BE2C (cell line): Measurements from ENCODE around the gene MDM2.
"Not testable (repeated sequence)": the region's sequence is repeated elsewhere in the genome, so short reads cannot be mapped to it uniquely, and the experiment has no call there.

Experiments used
- DNase-seq: peaks from one replicate; pipeline ENCODE4 v3.0.0-alpha.2; 2020
- H3K27me3 ChIP-seq: fragments of 250-450 bp; sonication (Bioruptor Pico); 2 replicates; pipeline ENCODE4 v1.5.1; 2020; ENCODE audit warnings: mild to moderate bottlenecking
- H3K36me3 ChIP-seq: fragments of 250-450 bp; sonication (Bioruptor Pico); 2 replicates; pipeline ENCODE4 v1.5.1; 2020; ENCODE audit warnings: mild to moderate bottlenecking
- H3K4me1 ChIP-seq: fragments of 250-450 bp; sonication (Bioruptor Pico); 2 replicates; pipeline ENCODE4 v1.5.1; 2020
- H3K4me3 ChIP-seq: 2 replicates; pipeline ENCODE4 v1.5.1; 2011; ENCODE audit warnings: low read depth, low read length
- H3K9me3 ChIP-seq: fragments of 250-450 bp; sonication (Bioruptor Pico); 2 replicates; pipeline ENCODE4 v1.5.1; 2020
- TF ChIP-seq, protein P1 (sequence below): IDR thresholded peaks from 2 replicates; pipeline ENCODE4 v1.5.1; 2012; ENCODE audit warnings: mild to moderate bottlenecking, low read depth, low read length

The MDM2 gene

DNA sequence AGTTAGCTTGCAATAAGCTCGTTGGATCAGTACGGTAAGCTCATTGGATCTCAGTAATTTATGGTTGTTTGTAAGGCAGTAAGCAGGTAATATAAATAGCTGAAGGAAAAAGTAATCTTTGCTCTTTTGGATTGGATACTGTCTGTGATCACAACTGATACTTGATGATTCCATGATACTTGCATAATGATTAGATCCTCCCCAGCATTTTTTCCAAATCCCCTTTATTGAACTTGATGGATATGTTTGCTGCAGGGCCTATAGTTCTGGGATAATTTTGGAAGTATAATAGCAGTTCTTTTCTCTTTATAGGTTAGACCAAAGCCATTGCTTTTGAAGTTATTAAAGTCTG lies 5.2 kb downstream of the MDM2 start:
- Histone ChIP-seq H3K4me1 (no peaks in the 10 kb centered on the region), H3K27me3 (no peaks in the 10 kb centered on the region), H3K36me3 (peaks cover 36% of the 10 kb centered on the region), H3K4me3 (no peak overlapping the region), H3K9me3 (no peaks in the 10 kb centered on the region)
- TF ChIP-seq, protein P1, sequence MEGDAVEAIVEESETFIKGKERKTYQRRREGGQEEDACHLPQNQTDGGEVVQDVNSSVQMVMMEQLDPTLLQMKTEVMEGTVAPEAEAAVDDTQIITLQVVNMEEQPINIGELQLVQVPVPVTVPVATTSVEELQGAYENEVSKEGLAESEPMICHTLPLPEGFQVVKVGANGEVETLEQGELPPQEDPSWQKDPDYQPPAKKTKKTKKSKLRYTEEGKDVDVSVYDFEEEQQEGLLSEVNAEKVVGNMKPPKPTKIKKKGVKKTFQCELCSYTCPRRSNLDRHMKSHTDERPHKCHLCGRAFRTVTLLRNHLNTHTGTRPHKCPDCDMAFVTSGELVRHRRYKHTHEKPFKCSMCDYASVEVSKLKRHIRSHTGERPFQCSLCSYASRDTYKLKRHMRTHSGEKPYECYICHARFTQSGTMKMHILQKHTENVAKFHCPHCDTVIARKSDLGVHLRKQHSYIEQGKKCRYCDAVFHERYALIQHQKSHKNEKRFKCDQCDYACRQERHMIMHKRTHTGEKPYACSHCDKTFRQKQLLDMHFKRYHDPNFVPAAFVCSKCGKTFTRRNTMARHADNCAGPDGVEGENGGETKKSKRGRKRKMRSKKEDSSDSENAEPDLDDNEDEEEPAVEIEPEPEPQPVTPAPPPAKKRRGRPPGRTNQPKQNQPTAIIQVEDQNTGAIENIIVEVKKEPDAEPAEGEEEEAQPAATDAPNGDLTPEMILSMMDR, result no peak
- no peak for DNase-seq

DNA sequence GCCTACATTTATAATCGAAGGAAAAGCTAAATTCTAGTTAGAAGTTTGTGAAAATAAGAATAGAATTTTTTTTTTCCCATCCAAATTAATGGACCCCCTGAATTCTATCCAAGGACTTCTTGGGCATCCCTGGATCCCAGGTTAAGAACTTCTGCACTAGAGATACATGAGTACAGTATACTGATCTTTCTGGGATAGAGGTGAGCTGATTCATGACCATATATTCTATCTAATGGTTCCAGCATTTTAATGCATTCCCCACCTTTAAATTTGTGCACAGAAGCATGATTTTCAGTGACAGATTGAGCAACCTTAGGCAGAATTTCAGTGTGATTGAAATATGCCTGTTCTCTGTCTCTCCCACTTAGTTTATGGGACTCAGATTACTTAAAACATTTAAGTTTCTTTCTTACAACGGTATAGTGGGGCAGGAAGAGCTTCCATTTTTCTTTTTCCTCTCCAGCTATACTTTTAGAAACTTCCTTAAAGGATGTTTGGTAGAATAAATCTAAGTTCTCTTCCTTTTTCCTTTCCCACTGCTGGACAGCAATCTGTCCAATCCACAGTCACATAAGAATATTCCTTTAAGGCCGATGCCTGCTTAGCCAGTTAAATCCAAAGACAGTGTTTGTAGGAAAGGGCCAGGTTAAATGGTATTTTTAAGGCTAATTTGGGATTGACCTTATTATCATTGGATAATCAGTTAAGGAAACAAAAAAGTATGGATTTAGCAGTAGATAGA lies 6.7 kb downstream of the MDM2 start:
- Histone ChIP-seq H3K36me3 (peaks cover 39% of the 10 kb centered on the region), H3K9me3 (no peaks in the 10 kb centered on the region)
- no peak for DNase-seq

DNA sequence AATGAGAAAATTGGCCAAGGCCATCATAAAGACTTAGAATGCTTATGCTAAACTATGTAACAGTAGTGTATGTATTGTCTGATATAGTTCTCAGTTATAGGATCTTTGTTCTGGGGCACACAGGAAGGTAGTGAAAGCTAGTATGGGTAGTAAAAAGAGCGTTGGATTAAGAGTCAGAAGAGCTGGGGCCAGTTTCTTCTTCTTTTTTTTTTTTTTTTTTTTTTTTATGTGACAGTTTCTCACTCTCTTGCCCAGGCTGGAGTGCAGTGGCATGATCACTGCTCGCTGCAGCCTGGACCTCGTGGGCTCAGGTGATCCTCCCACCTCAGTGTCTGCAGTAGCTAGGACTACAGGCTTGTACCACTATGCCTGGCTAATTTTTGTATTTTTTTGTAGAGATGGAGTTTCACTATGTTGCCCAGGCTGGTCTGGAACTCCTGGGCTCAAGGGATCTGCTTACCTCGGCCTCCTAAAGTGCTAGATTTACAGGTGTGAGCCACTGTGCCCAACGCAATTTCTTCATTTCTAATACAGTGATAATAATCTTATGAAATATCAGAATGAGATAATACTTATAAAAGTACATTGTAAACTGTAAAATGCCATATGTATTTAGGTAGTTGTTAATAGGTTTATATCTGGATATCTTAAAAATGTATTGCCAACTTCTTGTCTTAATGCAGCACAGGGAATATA lies 7.4 kb downstream of the MDM2 start:
- no peaks in the 10 kb centered on the region for H3K9me3 ChIP-seq

More for the DNA sequence above, 6.7 kb downstream of the MDM2 start:
- TF ChIP-seq, protein P1, result no peak
- no peaks in the 10 kb centered on the region for H3K4me1 ChIP-seq
- no peak overlapping the region for H3K4me3 ChIP-seq
- H3K27me3 ChIP-seq, result no peaks in the 10 kb centered on the region

DNA sequence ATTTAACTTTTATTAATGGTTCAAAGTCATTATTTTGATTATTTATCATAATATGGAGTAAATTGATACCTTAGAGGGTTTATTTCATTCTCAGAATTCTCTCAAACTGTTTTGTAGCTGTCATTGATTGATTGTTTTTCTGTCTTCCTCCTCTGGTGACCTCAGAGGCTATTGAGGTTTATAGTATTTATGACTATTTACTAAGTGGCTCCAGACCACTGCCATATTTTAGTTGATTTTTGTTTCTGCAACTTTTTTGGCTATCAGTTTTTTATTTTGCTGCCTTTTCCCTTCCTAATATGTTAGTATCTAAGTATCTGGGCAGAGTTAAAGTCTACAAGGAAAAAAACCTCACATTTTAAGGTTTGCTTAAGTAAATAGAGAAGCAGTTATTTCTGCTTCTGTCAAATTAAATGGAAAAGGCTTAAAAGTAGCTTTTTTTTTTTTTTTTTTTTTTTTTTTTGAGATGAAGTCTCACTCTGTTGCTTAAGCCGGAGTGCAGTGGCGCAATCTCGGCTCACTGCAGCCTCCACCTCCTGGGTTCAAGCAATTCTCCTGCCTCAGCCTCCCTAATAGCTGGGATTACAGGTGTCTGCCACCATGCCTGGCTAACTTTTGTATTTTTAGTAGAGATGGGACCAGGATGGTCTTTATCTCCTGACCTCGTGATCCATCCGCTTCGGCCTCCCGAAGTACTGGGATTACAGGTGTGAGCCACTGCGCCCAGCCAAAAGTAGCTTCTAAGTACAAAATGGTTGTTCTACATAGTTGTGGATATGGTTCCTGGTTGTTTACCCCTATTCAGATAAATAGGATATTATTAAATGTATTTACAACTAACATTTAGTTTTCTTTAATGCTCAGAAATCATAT lies 8.2 kb downstream of the MDM2 start:
- Histone ChIP-seq H3K9me3 (no peaks in the 10 kb centered on the region), H3K4me3 (no peak overlapping the region)
- no peak for DNase-seq

More for the DNA sequence above, 7.4 kb downstream of the MDM2 start:
- Histone ChIP-seq H3K4me3 (no peak overlapping the region), H3K36me3 (peaks cover 38% of the 10 kb centered on the region), H3K4me1 (no peaks in the 10 kb centered on the region), H3K27me3 (no peaks in the 10 kb centered on the region)
- DNase-seq, result no peak
- TF ChIP-seq, protein P1, result no peak

DNA sequence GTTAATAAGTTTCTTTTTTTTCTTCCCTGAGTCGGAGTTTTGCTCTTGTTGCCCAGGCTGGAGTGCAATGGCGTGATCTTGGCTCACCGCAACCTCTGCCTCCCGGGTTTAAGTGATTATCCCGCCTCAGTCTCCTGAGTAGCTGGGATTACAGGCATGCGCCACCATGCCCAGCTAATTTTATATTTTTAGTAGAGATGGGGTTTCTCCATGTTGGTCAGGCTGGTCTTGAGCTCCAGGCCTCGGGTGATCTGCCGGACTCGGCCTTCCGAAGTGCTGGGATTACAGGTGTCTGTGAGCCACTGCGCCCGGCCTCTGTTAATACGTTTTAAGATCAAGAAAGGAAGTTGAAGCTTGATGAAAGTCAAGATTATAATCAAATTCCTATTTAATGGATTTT lies 11.5 kb downstream of the MDM2 start:
- H3K27me3 ChIP-seq, H3K4me3 ChIP-seq, H3K9me3 ChIP-seq, DNase-seq, H3K4me1 ChIP-seq: not testable (repeated sequence)
- peaks cover 62% of the 10 kb centered on the region for H3K36me3 ChIP-seq

More for the DNA sequence above, 8.2 kb downstream of the MDM2 start:
- Histone ChIP-seq H3K4me1 (no peaks in the 10 kb centered on the region), H3K36me3 (peaks cover 42% of the 10 kb centered on the region), H3K27me3 (no peaks in the 10 kb centered on the region)
- TF ChIP-seq, protein P1, result no peak

DNA sequence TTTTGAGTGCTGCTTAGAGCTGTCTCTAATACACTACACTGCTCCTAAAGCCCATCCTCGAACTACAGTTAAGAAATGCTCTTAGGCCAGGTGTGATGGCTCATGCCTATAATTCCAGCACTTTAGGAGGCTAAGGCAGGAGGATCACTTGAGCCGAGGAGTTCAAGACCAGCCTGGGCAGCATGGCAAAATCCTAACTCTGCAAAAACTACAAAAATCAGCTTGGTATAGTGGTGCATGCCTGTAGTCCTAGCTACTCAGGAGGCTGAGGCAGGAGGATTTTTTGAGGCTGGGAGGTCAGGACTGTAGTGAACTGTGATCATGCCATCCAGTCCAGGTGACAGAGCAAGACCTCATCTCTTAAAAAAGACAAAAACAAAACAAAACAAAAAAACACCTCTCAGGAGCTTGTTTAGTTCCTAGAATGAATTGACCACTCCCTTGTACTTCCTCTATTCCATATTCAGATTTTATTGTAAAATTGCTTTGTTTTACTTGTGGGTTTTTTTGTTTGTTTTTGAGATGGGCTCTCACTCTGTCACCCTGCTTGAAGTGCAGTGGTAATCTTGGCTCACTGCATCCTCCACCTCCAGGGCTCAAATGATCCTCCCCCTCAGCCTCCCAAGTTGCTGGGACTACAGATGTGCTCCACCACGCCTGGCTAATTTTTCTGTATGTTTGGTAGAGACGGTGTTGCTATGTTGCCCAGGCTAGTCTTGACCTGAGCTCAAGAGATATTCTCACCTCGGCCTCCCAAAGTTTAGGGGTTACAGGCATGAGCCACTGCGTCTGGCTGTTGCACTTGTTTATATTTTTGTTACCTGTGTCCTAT lies 13.6 kb downstream of the MDM2 start:
- TF ChIP-seq, protein P1, result no peak
- H3K4me1 ChIP-seq, result no peaks in the 10 kb centered on the region
- DNase-seq, result no peak
- H3K36me3 ChIP-seq, result peaks cover 69% of the 10 kb centered on the region
- H3K4me3 ChIP-seq, result no peak overlapping the region
- H3K9me3 ChIP-seq, result no peaks in the 10 kb centered on the region
- H3K27me3 ChIP-seq, result no peaks in the 10 kb centered on the region
